HepG2 (cell line): ENCODE results near the gene TM4SF20. TPM values are rescaled to one million over a fixed set of nuclear protein-coding genes. Genes with fewer than 3 reads are reported as not detected.

Experiments
- ATAC-seq: fragments of 200-7000 bp; cut with Tn5 transposase; 3 replicates; pipeline ENCODE4 v1.9.1; 2020; ENCODE audit warnings: mild to moderate bottlenecking, moderate library complexity
- BruUV-seq: library from RNA; stranded (reverse); fragments of 400-500 nt; replicated peaks from 2 replicates; lab custom pipeline; 2021; lab: Mats Ljungman, UMichigan
- CTCF ChIA-PET: fragments of 300-600 bp; formaldehyde crosslinking; extraction: SDS; loops from one replicate; lab custom pipeline; 2021; ENCODE audit warnings: low total read pairs, inconsistent platforms, low intra/inter-chr PET ratio; lab: Yijun Ruan, JAX
- POLR2A ChIA-PET: fragments of 350-600 bp; sonication (Branson Sonifier 250); formaldehyde crosslinking; loops from one replicate; lab custom pipeline; 2020; ENCODE audit warnings: antibody characterized with exemption, inconsistent platforms; lab: Yijun Ruan, JAX
- DNase-seq: peaks from one replicate; pipeline ENCODE4 v3.0.0-alpha.2; 2015; ENCODE audit warnings: low spot score
- FAIRE-seq: peaks from 3 replicates; lab custom pipeline; 2011; peaks lifted over from hg19 to GRCh38; lab: Jason Lieb, UNC
- H2AFZ ChIP-seq: one replicate; pipeline ENCODE4 v1.6.1; 2011; ENCODE audit warnings: low read length, inconsistent platforms
- H3K27ac ChIP-seq: fragments of 300-600 bp; 3 replicates; pipeline ENCODE4 v1.8.0; 2011; ENCODE audit warnings: mixed run types, mild to moderate bottlenecking, mixed read lengths, low read length, inconsistent platforms; ENCODE audit not compliant: insufficient read depth; ENCODE audit errors: extremely low read length
- H3K27me3 ChIP-seq, 2 experiments: fragments of 200-600 bp in 1 of 2; 2 replicates in 1 of 2; 3 replicates in 1 of 2; pipeline versions ENCODE4 v1.6.0 to v1.8.0; 2011; ENCODE audit warnings: low read length in 2 of 2, mild to moderate bottlenecking in 2 of 2, moderate library complexity in 2 of 2, inconsistent platforms in 1 of 2; ENCODE audit not compliant: insufficient read depth in 2 of 2, control insufficient read depth in 1 of 2
- H3K36me3 ChIP-seq, 2 experiments: fragments of 200-600 bp in 1 of 2; replicated peaks in 1 of 2; 2 replicates in 1 of 2; 3 replicates in 1 of 2; pipeline versions ENCODE4 v1.5.1 to v1.8.0; 2011; ENCODE audit warnings: low read length in 2 of 2, inconsistent platforms in 1 of 2; ENCODE audit not compliant: insufficient read depth in 2 of 2, control insufficient read depth in 1 of 2
- H3K4me1 ChIP-seq: 2 replicates; pipeline ENCODE4 v1.5.1; 2012; ENCODE audit warnings: low read length, inconsistent platforms; ENCODE audit not compliant: insufficient read depth
- H3K4me2 ChIP-seq: 2 replicates; pipeline ENCODE4 v1.6.0; 2011; ENCODE audit warnings: low read depth, low read length, inconsistent platforms
- H3K4me3 ChIP-seq, 3 experiments: fragments of 200-600 bp in 1 of 3; sonication (generic), shearing (Covaris generic) in 1 of 3; replicated peaks in 1 of 3; 2 replicates each; pipeline ENCODE4 v1.5.1; 2011 to 2016; ENCODE audit warnings: low read length in 3 of 3, inconsistent platforms in 2 of 3, low read depth in 2 of 3, mild to moderate bottlenecking in 2 of 3, control low read depth in 1 of 3, mixed read lengths in 1 of 3; ENCODE audit not compliant: insufficient read depth in 1 of 3
- H3K79me2 ChIP-seq: one replicate; pipeline ENCODE4 v1.6.1; 2011; ENCODE audit warnings: low read length, inconsistent platforms; ENCODE audit not compliant: insufficient read depth
- H3K9ac ChIP-seq: 2 replicates; pipeline ENCODE4 v1.6.0; 2011; ENCODE audit warnings: mild to moderate bottlenecking, low read depth, low read length, inconsistent platforms; ENCODE audit not compliant: insufficient read depth
- H3K9me3 ChIP-seq: 2 replicates; pipeline ENCODE4 v1.5.1; 2012; ENCODE audit warnings: mild to moderate bottlenecking, low read length
- H4K20me1 ChIP-seq: 2 replicates; pipeline ENCODE4 v1.6.0; 2011; ENCODE audit warnings: inconsistent platforms, mild to moderate bottlenecking, low read length, moderate library complexity; ENCODE audit not compliant: insufficient read depth
- ASH2L ChIP-seq: fragments of 300-600, 200-600 bp; sonication (generic); IDR thresholded peaks from 2 replicates; pipeline ENCODE4 v1.7.0; 2017; ENCODE audit warnings: low read depth, mild to moderate bottlenecking, moderate library complexity, mixed read lengths, low read length; ENCODE audit not compliant: insufficient read length
- FOXP1 ChIP-seq, 2 experiments: fragments of 450-650 bp in 1 of 2; IDR thresholded peaks; 2 replicates each; pipeline ENCODE4 v1.6.1; 2017 to 2018; ENCODE audit warnings: antibody characterized with exemption in 1 of 2
- ZKSCAN1 ChIP-seq: fragments of 150-350 bp; IDR thresholded peaks from 2 replicates; pipeline ENCODE4 v1.6.1; 2014; ENCODE audit warnings: low read length
- ZNF598 ChIP-seq: sonication (generic); formaldehyde crosslinking; IDR thresholded peaks from 2 replicates; pipeline ENCODE4 v1.5.1; 2020; ENCODE audit warnings: mild to moderate bottlenecking, missing genetic modification reagents, borderline replicate concordance
- ZNF891 ChIP-seq: sonication (generic); formaldehyde crosslinking; IDR thresholded peaks from 2 replicates; pipeline ENCODE4 v1.5.0; 2020; ENCODE audit warnings: mild to moderate bottlenecking, missing genetic modification reagents
- WGBS: methylation state at CpG from one replicate; pipeline ENCODE4 v1.1.6; 2017; ENCODE audit warnings: low lambda C conversion rate; 5-methylcytosine and 5-hydroxymethylcytosine counted together
- in situ Hi-C: cut with HindIII; loops from 2 replicates; pipeline ENCODE4 v1.10.0; 2017; ENCODE audit warnings: low pct_unique_long_range_greater_than_20kb; ENCODE audit not compliant: extremely low pct_ligation_motif_present
- intact Hi-C: fragments of 100-400 bp; cut with micrococcal nuclease; formaldehyde crosslinking; loops from one replicate; pipeline ENCODE4 v1.10.0; 2022; ENCODE audit not compliant: unreplicated experiment
- polyA plus RNA-seq, 8 experiments: library from polyadenylated mRNA; depleted of rRNA in 3 of 8; stranded (reverse) in 7 of 8; unstranded in 1 of 8; fragments of >200 nt; fragmentation: Illumina TruSeq in 4 of 8; extraction: Trizol in 4 of 8; gene quantifications; 2 replicates each; pipeline versions ENCODE4 v1.2.1 to v1.2.3, GENCODE V29; 2011 to 2016; ENCODE audit warnings: low read depth in 4 of 8, missing spikeins in 1 of 8, mixed read lengths in 1 of 8; ENCODE audit not compliant: insufficient read depth in 1 of 8
- total RNA-seq, 5 experiments: library from RNA; depleted of rRNA; stranded (reverse); fragments of >200 nt; fragmentation: Illumina TruSeq; extraction: Trizol; gene quantifications; 2 replicates each; pipeline ENCODE4 v1.2.3, GENCODE V29; 2016; ENCODE audit warnings: low read depth in 1 of 5
- TF ChIP-seq, protein P1 (sequence below): sonication (generic); formaldehyde crosslinking; IDR thresholded peaks from 2 replicates; pipeline ENCODE4 v1.4.0; 2020; ENCODE audit warnings: mild to moderate bottlenecking, missing genetic modification reagents
- TF ChIP-seq, protein P2 (sequence below): sonication (generic); formaldehyde crosslinking; IDR thresholded peaks from 2 replicates; pipeline ENCODE4; 2020; ENCODE audit warnings: missing genetic modification reagents, mild to moderate bottlenecking, borderline replicate concordance
- TF ChIP-seq, protein P3 (sequence below): sonication (generic); formaldehyde crosslinking; IDR thresholded peaks from 2 replicates; pipeline ENCODE4 v1.4.0; 2020; ENCODE audit warnings: missing genetic modification reagents
- TF ChIP-seq, protein P4 (sequence below): sonication (generic); formaldehyde crosslinking; IDR thresholded peaks from 2 replicates; pipeline ENCODE4 v1.4.0; 2020; ENCODE audit warnings: missing genetic modification reagents, borderline replicate concordance

The TM4SF20 gene
- total and polyA plus RNA-seq, 2 of the 13 experiments (the other 11 are each of a cell fraction or from before 2014, with no cell fraction given): not detected

DNA sequence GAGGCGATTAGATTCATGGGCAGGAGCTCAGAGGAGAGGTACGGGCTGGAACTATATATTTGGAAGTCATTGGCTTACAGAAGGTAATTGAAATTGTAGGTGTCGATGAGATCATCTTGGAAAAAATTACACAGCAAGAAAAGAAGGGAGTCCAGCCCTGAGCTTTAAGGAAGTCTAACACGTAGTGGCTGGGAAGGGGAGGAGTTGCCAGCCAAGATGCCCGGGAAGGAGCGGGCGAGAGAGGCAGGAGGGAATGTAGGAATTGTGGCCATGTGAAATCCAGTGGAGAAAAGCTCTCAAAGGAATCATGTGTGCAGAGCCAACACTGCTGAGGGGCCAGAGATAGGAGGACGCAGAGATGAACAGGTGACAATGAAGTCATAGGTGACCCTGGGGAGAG is 34.3 kb upstream of the TM4SF20 start (continued):
- TF ChIP-seq, protein P1, sequence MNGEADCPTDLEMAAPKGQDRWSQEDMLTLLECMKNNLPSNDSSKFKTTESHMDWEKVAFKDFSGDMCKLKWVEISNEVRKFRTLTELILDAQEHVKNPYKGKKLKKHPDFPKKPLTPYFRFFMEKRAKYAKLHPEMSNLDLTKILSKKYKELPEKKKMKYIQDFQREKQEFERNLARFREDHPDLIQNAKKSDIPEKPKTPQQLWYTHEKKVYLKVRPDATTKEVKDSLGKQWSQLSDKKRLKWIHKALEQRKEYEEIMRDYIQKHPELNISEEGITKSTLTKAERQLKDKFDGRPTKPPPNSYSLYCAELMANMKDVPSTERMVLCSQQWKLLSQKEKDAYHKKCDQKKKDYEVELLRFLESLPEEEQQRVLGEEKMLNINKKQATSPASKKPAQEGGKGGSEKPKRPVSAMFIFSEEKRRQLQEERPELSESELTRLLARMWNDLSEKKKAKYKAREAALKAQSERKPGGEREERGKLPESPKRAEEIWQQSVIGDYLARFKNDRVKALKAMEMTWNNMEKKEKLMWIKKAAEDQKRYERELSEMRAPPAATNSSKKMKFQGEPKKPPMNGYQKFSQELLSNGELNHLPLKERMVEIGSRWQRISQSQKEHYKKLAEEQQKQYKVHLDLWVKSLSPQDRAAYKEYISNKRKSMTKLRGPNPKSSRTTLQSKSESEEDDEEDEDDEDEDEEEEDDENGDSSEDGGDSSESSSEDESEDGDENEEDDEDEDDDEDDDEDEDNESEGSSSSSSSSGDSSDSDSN (CRISPR knock-in tag): no peak

DNA sequence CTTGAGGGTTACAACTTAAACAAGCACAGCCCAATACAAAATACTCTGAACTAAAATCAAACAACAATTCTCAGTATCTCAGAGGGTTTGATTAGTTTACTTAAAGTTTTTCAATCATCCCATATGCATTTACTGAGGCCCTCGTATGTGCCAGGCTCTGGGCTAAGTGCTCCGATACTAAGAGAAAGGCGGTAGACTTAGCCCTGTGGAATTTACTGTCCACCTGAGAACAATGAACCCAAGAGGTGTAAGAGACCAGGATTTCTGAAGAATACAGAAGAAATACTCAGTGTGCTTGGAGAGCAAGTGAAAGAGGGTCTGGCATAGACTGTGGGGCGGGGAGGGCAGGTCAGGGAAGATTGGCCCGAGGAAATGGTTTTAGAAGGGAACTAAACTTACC is 33.8 kb upstream of the TM4SF20 start:
- H3K4me3 ChIP-seq: no peak overlapping the region
- intact Hi-C loops (no loop called here), in situ Hi-C loops (no loop called here)
- POLR2A ChIA-PET: no interaction called here
- H3K36me3 ChIP-seq: no peaks in the 10 kb centered on the region
- no peaks in the 10 kb centered on the region for H3K79me2 ChIP-seq
- ATAC-seq (no peak), DNase-seq (no peak), FAIRE-seq (no peak)
- H4K20me1 ChIP-seq: no peaks in the 10 kb centered on the region
- CTCF ChIA-PET: no interaction called here
- WGBS: 94% methylated on average over 5 of the region's 5 CpGs
- no TSS peak for BruUV-seq
- H2AFZ ChIP-seq: no peak overlapping the region
- H3K9ac ChIP-seq: no peak overlapping the region
- H3K4me2 ChIP-seq: no peak overlapping the region
- no peaks in the 10 kb centered on the region for H3K27me3 ChIP-seq
- no peak overlapping the region for H3K27ac ChIP-seq
- H3K4me1 ChIP-seq: peaks cover 24% of the 10 kb centered on the region
- no peaks in the 10 kb centered on the region for H3K9me3 ChIP-seq
- TF ChIP-seq ASH2L (no peak), ZNF598 (CRISPR knock-in tag) (no peak), FOXP1 (IDR thresholded peaks at IDR 0.05) (no peak), FOXP1 (CRISPR knock-in tag; IDR thresholded peaks at IDR 0.05) (no peak), ZKSCAN1 (no peak), ZNF891 (CRISPR knock-in tag) (no peak)
- TF ChIP-seq, protein P2, sequence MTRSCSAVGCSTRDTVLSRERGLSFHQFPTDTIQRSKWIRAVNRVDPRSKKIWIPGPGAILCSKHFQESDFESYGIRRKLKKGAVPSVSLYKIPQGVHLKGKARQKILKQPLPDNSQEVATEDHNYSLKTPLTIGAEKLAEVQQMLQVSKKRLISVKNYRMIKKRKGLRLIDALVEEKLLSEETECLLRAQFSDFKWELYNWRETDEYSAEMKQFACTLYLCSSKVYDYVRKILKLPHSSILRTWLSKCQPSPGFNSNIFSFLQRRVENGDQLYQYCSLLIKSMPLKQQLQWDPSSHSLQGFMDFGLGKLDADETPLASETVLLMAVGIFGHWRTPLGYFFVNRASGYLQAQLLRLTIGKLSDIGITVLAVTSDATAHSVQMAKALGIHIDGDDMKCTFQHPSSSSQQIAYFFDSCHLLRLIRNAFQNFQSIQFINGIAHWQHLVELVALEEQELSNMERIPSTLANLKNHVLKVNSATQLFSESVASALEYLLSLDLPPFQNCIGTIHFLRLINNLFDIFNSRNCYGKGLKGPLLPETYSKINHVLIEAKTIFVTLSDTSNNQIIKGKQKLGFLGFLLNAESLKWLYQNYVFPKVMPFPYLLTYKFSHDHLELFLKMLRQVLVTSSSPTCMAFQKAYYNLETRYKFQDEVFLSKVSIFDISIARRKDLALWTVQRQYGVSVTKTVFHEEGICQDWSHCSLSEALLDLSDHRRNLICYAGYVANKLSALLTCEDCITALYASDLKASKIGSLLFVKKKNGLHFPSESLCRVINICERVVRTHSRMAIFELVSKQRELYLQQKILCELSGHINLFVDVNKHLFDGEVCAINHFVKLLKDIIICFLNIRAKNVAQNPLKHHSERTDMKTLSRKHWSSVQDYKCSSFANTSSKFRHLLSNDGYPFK (CRISPR knock-in tag): no peak
- TF ChIP-seq, protein P3, sequence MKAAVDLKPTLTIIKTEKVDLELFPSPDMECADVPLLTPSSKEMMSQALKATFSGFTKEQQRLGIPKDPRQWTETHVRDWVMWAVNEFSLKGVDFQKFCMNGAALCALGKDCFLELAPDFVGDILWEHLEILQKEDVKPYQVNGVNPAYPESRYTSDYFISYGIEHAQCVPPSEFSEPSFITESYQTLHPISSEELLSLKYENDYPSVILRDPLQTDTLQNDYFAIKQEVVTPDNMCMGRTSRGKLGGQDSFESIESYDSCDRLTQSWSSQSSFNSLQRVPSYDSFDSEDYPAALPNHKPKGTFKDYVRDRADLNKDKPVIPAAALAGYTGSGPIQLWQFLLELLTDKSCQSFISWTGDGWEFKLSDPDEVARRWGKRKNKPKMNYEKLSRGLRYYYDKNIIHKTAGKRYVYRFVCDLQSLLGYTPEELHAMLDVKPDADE (CRISPR knock-in tag): no peak
- TF ChIP-seq, protein P4, sequence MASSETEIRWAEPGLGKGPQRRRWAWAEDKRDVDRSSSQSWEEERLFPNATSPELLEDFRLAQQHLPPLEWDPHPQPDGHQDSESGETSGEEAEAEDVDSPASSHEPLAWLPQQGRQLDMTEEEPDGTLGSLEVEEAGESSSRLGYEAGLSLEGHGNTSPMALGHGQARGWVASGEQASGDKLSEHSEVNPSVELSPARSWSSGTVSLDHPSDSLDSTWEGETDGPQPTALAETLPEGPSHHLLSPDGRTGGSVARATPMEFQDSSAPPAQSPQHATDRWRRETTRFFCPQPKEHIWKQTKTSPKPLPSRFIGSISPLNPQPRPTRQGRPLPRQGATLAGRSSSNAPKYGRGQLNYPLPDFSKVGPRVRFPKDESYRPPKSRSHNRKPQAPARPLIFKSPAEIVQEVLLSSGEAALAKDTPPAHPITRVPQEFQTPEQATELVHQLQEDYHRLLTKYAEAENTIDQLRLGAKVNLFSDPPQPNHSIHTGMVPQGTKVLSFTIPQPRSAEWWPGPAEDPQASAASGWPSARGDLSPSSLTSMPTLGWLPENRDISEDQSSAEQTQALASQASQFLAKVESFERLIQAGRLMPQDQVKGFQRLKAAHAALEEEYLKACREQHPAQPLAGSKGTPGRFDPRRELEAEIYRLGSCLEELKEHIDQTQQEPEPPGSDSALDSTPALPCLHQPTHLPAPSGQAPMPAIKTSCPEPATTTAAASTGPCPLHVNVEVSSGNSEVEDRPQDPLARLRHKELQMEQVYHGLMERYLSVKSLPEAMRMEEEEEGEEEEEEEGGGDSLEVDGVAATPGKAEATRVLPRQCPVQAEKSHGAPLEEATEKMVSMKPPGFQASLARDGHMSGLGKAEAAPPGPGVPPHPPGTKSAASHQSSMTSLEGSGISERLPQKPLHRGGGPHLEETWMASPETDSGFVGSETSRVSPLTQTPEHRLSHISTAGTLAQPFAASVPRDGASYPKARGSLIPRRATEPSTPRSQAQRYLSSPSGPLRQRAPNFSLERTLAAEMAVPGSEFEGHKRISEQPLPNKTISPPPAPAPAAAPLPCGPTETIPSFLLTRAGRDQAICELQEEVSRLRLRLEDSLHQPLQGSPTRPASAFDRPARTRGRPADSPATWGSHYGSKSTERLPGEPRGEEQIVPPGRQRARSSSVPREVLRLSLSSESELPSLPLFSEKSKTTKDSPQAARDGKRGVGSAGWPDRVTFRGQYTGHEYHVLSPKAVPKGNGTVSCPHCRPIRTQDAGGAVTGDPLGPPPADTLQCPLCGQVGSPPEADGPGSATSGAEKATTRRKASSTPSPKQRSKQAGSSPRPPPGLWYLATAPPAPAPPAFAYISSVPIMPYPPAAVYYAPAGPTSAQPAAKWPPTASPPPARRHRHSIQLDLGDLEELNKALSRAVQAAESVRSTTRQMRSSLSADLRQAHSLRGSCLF: no peak
